GM12891 (cell line): ENCODE results near the gene LZTFL1.

ENCODE experiments used
- PAX5 ChIP-seq: IDR thresholded peaks from 2 replicates; pipeline ENCODE4 v1.6.1; 2011; ENCODE audit warnings: low read length, moderate library complexity, mild to moderate bottlenecking; ENCODE audit not compliant: insufficient read depth, severe bottlenecking
- POLR2A ChIP-seq: IDR thresholded peaks from 2 replicates; pipeline ENCODE4 v1.6.1; 2011; ENCODE audit warnings: low read depth, low read length, control low read depth
- POLR2AphosphoS5 ChIP-seq: IDR thresholded peaks from 2 replicates; pipeline ENCODE4 v1.6.1; 2011; ENCODE audit warnings: low read depth, low read length, control low read depth
- SPI1 ChIP-seq: IDR thresholded peaks from 2 replicates; pipeline ENCODE4 v1.6.1; 2011; ENCODE audit warnings: low read depth, low read length, control low read depth
- TAF1 ChIP-seq: IDR thresholded peaks from 2 replicates; pipeline ENCODE4 v1.6.1; 2011; ENCODE audit warnings: low read depth, low read length, control low read depth

GRCh38 chr3:45803252-45803935, 38.5 kb downstream of the LZTFL1 start:
- TF ChIP-seq POLR2A (no peak), POLR2AphosphoS5 (no peak), TAF1 (no peak), PAX5 (no peak), SPI1 (no peak)
